NCI-H1048 (cell line): ENCODE results near the gene SLC47A1.
"Not testable (repeated sequence)": the region's sequence is repeated elsewhere in the genome, so short reads cannot be mapped to it uniquely, and the experiment has no call there.

Source experiments
- DNase-seq: peaks from one replicate; lab custom pipeline; 2025; lab: John Stamatoyannopoulos, UW

Gene SLC47A1

GRCh38 chr17:19533718-19534561 lies at the start of gene SLC47A1:
Gene SLC47A1 (plus strand): TSS chr17:19533854. CDS start chr17:19533940, 86 bp downstream.
- no peak for DNase-seq

DNA sequence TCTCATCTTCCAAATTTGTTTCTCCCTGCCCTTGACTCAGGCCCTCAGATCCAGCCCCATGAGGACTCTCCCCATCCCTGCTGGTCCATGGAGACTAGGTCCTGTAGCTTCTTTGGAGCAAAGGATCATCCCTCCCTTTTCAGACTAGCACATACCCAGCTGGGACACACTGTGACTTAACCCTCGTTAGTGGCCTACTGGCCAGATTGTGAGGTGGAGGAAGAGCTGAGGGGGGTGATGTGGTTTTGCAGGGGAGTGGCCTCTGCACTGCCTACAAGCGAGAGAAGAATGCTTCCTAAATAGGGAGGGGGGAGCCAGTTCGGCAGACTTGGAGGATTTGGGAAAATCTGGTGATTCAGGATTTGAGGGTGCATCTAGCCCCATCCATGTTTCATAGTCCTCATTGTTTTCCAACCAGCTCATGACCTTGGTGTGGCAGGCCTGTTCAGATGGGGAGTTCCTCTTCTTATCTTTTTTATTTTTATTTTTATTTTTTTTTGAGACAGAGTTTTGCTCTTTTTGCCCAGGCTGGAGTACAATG lies 47.8 kb upstream of the SLC47A1 start:
- DNase-seq, result no peak

DNA sequence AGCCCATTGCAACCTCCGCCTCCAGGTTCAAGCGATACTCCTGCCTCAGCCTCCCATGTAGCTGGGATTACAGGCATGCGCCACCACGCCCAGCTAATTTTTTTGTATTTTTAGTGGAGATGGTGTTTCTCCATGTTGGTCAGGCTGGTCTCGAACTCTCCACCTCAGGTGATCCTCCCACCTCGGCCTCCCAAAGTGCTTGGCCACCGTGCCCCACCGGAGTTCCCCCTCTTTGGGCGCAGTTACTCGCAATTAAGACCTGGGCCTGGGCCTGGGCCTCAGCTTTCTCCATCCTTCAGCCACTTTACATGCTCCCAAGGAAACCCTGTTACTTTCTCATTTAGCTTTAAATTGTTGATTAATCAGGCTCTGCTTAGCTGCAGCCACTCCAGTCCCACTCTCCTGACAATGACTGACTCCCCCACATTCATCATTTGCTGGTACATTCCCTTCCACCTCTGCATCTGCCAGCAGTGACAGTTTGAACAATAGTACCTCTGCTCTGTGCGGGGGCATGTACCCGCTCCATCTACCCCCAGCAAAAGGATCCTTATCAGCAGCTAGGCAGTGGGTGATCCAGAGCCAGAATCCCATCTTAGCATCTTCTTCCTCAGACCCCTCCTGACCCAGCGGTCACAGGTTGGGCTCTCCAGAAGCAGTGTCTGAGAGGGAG lies 47.2 kb upstream of the SLC47A1 start:
- no peak for DNase-seq

GRCh38 chr17:19487024-19487600 lies 46.5 kb upstream of the SLC47A1 start:
- DNase-seq, result no peak

GRCh38 chr17:19492141-19492540 lies 41.5 kb upstream of the SLC47A1 start:
- no peak for DNase-seq

DNA sequence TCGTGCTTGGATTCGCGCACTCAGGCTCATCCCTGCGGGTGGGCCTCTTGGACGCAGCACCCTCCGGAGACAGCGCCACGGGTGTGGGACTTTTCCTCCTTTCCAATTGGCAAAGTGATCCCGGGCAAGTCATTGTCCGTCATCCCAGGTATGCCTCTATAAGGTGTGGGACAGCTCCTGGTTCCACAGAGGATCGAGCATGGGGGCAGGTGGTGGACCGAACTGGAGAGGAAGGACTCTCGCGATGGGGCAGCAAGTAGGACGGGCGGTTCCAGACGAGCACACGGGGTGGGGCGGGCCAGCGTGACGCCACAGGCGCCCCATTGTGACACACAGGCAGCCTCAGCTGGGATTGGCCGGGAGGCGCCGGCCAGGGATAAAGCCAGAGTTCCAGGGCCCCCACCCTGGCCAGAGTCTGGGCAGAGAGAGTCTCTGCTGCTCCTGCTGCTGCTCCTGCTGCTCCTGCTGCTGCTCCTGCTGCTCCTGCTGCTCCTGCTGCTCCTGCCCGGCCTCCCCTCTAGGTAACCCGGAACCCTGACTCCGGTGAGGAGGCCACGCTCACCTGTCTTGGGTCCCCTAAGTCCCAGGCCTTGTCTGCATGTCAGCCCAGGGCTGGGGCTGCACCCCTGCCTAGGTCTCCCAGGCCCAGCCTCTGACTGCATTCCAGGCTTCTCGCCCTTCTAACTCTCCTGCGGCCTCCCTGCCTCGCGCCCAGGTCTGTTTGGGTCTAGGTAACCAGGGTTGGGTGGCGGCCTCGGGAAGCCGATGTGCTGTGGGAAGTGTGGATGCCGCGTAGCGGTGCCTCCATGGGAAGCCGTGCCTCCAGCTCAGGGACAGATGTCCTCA lies 38.5 kb upstream of the SLC47A1 start:
- DNase-seq, result no peak

DNA sequence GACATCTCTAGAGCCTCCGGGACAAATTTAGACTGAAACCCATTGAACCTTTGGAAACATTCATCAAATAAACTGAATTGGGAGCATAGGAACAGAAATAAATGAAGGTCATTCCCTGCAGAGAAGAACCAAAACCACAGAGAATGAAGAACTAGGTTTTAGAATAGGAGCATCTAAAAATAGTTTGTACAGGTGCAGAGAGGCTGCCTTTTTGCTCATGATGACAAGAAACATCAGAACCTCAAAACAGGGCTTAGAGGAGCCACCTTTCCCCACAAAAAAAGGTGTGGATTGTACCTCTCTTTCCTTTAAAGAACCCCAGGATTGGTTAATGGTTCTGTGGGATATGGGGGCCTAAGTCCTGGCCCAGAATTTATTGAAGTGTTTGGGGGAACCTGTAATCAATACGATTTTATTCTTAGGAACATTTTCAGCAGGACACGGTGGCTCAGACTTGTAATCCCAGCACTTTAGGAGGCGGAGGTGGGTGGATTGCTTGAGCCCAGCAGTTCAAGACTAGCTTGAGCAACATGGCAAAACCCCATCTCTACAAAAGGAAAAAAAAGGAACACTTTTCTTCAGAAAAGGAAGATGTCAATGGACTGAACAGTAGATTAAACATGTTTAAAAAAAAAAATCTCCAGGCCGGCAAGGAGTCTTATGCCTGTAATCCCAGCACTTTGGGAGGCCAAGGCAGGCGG lies 37.7 kb upstream of the SLC47A1 start:
- DNase-seq, result no peak

- DNase-seq, result no peak
Measured at GRCh38 chr17:19497624-19498023, 36.0 kb upstream of the SLC47A1 start.

- no peak for DNase-seq
Measured at GRCh38 chr17:19501219-19501618, 32.4 kb upstream of the SLC47A1 start.

GRCh38 chr17:19502517-19502916 lies 31.1 kb upstream of the SLC47A1 start:
- no peak for DNase-seq

GRCh38 chr17:19505561-19505960 lies 28.1 kb upstream of the SLC47A1 start:
- not testable (repeated sequence) for DNase-seq

- peak; percentile 64 for DNase-seq
Measured at GRCh38 chr17:19507775-19508576, 25.7 kb upstream of the SLC47A1 start.

DNA sequence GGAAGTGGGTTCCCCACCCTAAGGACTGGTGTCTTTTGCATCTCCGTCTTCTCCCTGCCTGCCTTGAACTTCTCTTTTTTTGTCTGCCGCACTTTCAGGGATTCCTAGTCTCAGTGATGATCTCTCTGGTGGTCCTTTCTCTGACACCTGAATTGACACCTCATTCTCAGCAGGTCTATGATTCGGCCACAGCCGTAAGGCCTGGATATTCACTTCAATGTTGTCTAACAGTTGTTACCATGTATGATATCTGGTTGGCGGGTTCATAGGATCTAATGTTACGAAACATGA lies 25.1 kb upstream of the SLC47A1 start:
- DNase-seq, result no peak

DNA sequence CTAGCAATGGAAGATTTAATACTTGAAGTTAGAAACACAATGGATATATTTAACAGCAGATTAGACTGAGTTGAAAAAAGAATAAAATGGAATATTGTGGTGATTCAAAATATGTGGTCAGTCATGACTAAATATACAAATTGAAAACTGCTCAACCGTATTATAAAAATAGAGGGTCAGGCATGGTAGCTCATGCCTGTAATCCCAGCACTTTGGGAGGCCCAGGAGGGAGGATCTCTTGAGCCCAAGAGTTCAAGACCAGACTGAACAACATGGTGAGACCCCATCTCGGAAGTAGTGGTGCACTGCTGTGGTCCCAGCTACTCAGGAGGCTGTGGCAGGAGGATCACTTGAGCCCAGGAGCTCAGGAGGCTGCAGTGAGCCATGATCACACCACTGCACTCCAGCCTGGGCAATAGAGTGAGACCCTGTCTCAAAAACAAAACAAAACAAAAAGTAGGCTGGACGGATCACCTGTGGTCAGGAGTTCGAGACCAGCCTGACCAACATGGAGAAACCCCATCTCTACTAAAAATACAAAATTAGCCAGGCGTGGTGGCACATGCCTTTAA lies 24.3 kb upstream of the SLC47A1 start:
- not testable (repeated sequence) for DNase-seq

GRCh38 chr17:19510903-19511302 lies 22.8 kb upstream of the SLC47A1 start:
- no peak for DNase-seq

- no peak for DNase-seq
Measured at GRCh38 chr17:19513897-19514488, 19.7 kb upstream of the SLC47A1 start.

GRCh38 chr17:19517699-19518098 lies 16.0 kb upstream of the SLC47A1 start:
- DNase-seq, result no peak

GRCh38 chr17:19519388-19520291 lies 14.0 kb upstream of the SLC47A1 start:
- DNase-seq, result not testable (repeated sequence)

GRCh38 chr17:19520641-19521040 lies 13.0 kb upstream of the SLC47A1 start:
- DNase-seq, result no peak
